ENCODE data around the gene MCTP1. TPM values are rescaled to one million over a fixed set of nuclear protein-coding genes. Genes with fewer than 3 reads are reported as not detected.

The MCTP1 gene
- total RNA-seq, 4 donors from 2014 or later: 44.7 to 88.7 (median 74.3) TPM

DNA sequence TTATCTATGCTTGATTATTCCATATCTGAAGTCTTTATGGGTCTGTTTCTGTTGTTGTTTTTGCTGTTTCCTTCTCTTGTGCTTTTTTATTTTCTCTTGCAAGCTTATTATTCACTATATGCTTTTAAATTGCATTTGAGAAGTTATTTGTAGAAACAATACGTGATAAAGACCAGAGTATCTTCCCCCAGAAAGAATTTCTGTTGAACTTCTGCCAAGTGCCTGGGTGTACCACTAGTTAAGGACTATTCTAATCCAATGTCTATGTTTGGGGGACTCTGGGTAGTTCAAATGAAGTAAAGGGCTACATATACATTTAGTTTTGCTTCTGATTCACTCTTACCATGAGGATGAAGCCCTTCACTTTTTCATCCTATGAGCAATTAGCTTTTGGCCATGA lies 612.1 kb downstream of the MCTP1 start:
- TF ChIP-seq, protein P1, sequence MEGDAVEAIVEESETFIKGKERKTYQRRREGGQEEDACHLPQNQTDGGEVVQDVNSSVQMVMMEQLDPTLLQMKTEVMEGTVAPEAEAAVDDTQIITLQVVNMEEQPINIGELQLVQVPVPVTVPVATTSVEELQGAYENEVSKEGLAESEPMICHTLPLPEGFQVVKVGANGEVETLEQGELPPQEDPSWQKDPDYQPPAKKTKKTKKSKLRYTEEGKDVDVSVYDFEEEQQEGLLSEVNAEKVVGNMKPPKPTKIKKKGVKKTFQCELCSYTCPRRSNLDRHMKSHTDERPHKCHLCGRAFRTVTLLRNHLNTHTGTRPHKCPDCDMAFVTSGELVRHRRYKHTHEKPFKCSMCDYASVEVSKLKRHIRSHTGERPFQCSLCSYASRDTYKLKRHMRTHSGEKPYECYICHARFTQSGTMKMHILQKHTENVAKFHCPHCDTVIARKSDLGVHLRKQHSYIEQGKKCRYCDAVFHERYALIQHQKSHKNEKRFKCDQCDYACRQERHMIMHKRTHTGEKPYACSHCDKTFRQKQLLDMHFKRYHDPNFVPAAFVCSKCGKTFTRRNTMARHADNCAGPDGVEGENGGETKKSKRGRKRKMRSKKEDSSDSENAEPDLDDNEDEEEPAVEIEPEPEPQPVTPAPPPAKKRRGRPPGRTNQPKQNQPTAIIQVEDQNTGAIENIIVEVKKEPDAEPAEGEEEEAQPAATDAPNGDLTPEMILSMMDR (IDR thresholded peaks at IDR 0.05; ENCODE audit: low read depth): no peak

DNA sequence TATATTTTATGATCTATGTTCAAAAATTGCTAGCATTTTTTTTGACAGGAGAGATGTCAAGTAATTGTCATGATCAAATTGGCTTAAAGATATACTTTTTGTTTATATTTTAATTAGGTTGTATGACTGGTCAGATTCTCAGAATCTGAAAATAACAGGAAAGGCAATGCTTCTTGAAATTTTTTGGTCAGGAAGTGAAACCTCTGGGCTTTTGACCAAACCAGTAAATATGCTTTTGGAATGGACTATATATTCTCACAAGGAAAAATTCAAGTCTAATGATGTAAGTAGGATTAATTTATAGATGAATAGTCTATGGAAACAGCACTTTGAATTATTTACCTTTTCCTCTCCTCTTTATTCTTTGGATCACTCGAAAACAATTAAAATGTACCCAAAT lies 614.2 kb downstream of the MCTP1 start:
- TF ChIP-seq, protein P1 (IDR thresholded peaks at IDR 0.05; ENCODE audit: low read depth): no peak

DNA sequence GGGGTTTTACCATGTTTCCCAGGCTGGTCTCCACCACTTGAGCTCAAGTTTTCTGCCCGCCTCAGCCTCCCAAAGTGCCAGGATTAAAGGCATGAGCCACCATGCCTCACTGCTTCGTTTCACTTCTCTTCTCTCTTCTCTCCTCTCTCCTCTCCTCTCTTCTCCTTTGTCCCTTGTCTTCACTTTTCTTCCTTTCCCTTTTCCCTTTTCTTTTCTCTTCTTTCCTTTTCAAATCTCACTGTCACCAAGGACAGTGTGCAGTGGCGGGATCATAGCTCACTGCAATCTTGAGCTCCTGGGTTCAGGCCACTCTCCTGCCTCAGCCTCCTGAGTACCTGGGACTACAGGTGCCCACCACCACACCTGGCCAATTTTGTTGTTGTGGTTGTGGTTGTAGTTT lies 617.0 kb downstream of the MCTP1 start:
- TF ChIP-seq, protein P1 (IDR thresholded peaks at IDR 0.05; ENCODE audit: low read depth): no peak

DNA sequence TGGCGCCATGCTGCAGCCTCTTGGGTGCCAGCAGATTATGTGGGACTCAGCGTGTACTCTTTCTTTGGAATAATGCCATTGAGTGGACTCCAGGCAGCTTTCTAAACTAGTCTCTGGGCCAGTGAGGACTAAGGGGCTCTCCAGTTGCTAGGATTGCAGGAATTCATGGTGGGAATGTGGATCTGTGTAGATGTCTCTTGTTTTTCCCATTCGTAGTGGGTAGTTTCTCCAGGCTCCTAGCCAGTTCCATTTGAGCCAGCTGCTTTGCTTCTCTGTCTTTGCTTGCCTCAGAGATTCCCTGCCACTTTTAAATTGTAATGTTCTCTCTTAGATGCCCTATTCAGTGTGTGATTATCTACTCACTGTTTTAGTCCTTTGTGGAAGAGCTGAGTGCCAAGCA lies 623.8 kb downstream of the MCTP1 start:
- TF ChIP-seq, protein P1 (IDR thresholded peaks at IDR 0.05; ENCODE audit: low read depth): no peak

DNA sequence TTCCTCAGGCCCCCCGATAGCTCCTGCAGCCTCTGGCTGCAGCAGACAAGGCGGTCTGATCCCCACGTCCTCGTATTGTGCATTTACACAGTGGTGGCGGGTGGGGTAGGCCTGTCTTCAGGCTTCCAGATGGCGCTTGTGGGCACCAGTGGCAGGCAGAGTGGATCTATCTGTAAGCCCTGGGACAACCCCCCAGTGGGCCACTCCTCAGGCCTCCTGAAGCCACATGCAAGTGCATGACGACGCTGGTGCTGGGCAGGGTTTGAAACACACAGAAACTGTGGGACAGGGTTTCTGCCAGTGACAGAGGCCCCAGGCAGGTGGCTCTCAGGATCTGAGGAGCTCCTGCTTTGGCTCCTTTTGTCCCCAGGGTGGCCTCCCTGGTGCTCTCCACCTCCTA lies 624.4 kb downstream of the MCTP1 start:
- TF ChIP-seq, protein P1 (IDR thresholded peaks at IDR 0.05; ENCODE audit: low read depth): no peak

DNA sequence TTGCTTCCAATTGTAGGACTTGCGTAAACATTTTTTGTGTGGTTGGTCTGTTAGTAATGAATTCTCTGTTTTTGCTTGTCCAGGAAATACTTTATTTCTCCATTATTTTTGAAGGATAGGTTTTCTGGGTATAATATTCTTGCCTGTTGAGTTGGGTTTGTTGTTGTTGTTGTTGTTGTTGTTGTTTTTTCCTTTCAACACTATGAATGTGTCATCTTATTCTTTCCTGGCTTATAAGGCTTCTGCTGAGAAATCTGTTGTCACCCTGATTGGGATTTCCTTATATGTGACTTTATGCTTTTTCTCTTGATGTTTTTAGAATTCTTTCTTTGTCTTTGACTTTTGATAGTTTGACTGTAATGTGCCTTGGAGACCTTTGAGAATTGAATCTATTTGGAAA lies 626.6 kb downstream of the MCTP1 start:
- TF ChIP-seq, protein P1 (IDR thresholded peaks at IDR 0.05; ENCODE audit: low read depth): no peak

Small RNA genes within 50 kb of the gene (small RNA-seq; reads per million reads assigned to genes)
- not detected for gene RF02271

Other genes with a start within 250 kb of the MCTP1 start
- not detected for gene FAM81B, start 106.3 kb upstream of the MCTP1 start, total RNA-seq